CD4-positive, alpha-beta T cell (primary cell): ENCODE results near the gene CFDP1. TPM values are rescaled to one million over a fixed set of nuclear protein-coding genes. Genes with fewer than 3 reads are reported as not detected.
A peak's percentile ranks its signal among the peaks of the same experiment; 100 is the strongest.

Experiments
- ATAC-seq: fragments of 200-7000 bp; cut with Tn5 transposase; one replicate; pipeline ENCODE4 v1.10.0; 2022; ENCODE audit warnings: mild to moderate bottlenecking; ENCODE audit not compliant: poor library complexity
- CTCF ChIA-PET: fragments of 350-600 bp; sonication (Branson Sonifier 250); formaldehyde crosslinking; loops from one replicate; lab custom pipeline; 2021; ENCODE audit warnings: antibody characterized with exemption, inconsistent platforms; lab: Charles Lee
- POLR2A ChIA-PET: fragments of 350-600 bp; sonication (Branson Sonifier 250); formaldehyde crosslinking; loops from one replicate; lab custom pipeline; 2021; ENCODE audit warnings: antibody characterized with exemption, inconsistent platforms; lab: Charles Lee
- DNase-seq, 14 experiments: peaks; one replicate each; pipeline ENCODE4 v3.0.0-alpha.2; 2013 to 2020; ENCODE audit warnings: mixed read lengths in 2 of 14
- H3K27ac ChIP-seq, 2 donors: one replicate each; pipeline versions ENCODE4 v1.5.1 to v1.7.0; 2013; ENCODE audit warnings: low read length in 2 of 2, low read depth in 1 of 2, mild to moderate bottlenecking in 1 of 2
- H3K27me3 ChIP-seq, 2 experiments: 1 replicate in 1 of 2; 2 replicates in 1 of 2; pipeline versions ENCODE4 v1.6.1 to v1.7.0; 2013; ENCODE audit warnings: low read length in 2 of 2, control low read depth in 1 of 2, mild to moderate bottlenecking in 1 of 2, moderate library complexity in 1 of 2; ENCODE audit not compliant: insufficient read depth in 2 of 2, control insufficient read depth in 1 of 2
- H3K36me3 ChIP-seq: one replicate; pipeline ENCODE4 v1.6.1; 2013; ENCODE audit warnings: low read length, control low read depth; ENCODE audit not compliant: insufficient read depth
- H3K4me1 ChIP-seq: one replicate; pipeline ENCODE4 v1.6.1; 2013; ENCODE audit warnings: low read length, control low read depth; ENCODE audit not compliant: insufficient read depth
- H3K4me3 ChIP-seq: one replicate; pipeline ENCODE4 v1.5.1; 2013; ENCODE audit warnings: mild to moderate bottlenecking, low read length, moderate library complexity
- H3K9me3 ChIP-seq, 2 experiments: 1 replicate in 1 of 2; 2 replicates in 1 of 2; pipeline versions ENCODE4 v1.6.1 to v1.7.0; 2013; ENCODE audit warnings: low read length in 2 of 2, mild to moderate bottlenecking in 2 of 2, control low read depth in 1 of 2, moderate library complexity in 1 of 2; ENCODE audit not compliant: control insufficient read depth in 1 of 2, insufficient read depth in 1 of 2
- H3K27ac Mint-ChIP-seq: one replicate; pipeline ENCODE4 v1.8.0; 2020; ENCODE audit warnings: mixed read lengths
- H3K27me3 Mint-ChIP-seq: one replicate; pipeline ENCODE4 v1.8.0; 2021; ENCODE audit warnings: mixed read lengths
- H3K36me3 Mint-ChIP-seq: one replicate; pipeline ENCODE4 v1.8.0; 2021; ENCODE audit warnings: low read depth, mixed read lengths
- H3K4me1 Mint-ChIP-seq: one replicate; pipeline ENCODE4 v1.8.0; 2021; ENCODE audit warnings: low read depth, mixed read lengths
- H3K4me3 Mint-ChIP-seq: one replicate; pipeline ENCODE4 v1.8.0; 2020; ENCODE audit warnings: mild to moderate bottlenecking, mixed read lengths
- H3K9me3 Mint-ChIP-seq: one replicate; pipeline ENCODE4 v1.8.0; 2020; ENCODE audit warnings: mixed read lengths
- intact Hi-C, 2 experiments: fragments of 100-400 bp; cut with DNase I in 1 of 2; cut with micrococcal nuclease in 1 of 2; formaldehyde crosslinking; loops; one replicate each; pipeline versions ENCODE4 v1.15.1 to v1.9.0; 2023 to 2025; cut with DNase I, micrococcal nuclease
- total RNA-seq, 174 experiments: library from RNA in 2 of 174; stranded (reverse) in 2 of 174; gene quantifications; one replicate each; pipeline ENCODE4 v1.2.3 and lab custom pipeline; 2021 to 2026
- TF ChIP-seq, protein P1 (sequence below): fragments of 200-600 bp; IDR thresholded peaks from one replicate; pipeline ENCODE4 v1.8.0; 2022; ENCODE audit warnings: antibody characterized with exemption, mild to moderate bottlenecking

Gene CFDP1
- total RNA-seq, 2 experiments from 2014 or later = 23.0 to 25.5 TPM

DNA sequence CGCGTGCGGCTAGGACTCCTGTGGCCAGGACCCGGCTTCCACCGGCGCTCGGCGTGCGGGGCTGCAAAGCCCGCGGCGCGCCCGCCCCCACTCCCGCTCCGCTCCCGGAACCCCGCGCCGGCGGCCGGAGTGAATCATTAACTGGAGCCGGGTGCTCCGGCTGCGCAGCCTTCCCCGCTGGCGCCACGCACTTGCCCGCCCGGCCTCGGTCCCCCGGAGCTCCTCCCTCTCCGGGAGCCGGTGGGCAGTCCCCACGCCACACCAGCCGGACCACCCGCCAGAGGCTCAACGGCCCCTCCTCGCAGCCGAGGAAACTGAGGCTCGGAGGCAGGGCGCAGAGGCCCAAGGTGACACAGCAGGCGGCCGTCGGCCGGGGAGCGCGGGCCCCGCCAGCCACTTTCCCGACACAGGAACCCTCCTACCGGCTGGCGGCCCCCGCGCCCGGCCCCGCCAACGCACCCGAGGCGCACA is 182.5 kb downstream of the CFDP1 start:
- peaks cover 0 to 20% of the 10 kb centered on the region in 2 experiments for H3K9me3 ChIP-seq
- ATAC-seq (no peak), DNase-seq (no peak)
- peaks cover 13% of the 10 kb centered on the region for H3K4me1 ChIP-seq
- H3K27ac ChIP-seq = no peak overlapping the region
- no peaks in the 10 kb centered on the region for H3K36me3 Mint-ChIP-seq
- POLR2A ChIA-PET = no interaction called here
- H3K4me3 ChIP-seq = peak overlapping the region; percentile 10
- H3K27me3 Mint-ChIP-seq = peaks cover 40% of the 10 kb centered on the region
- H3K27ac Mint-ChIP-seq = no peak overlapping the region
- intact Hi-C loops = no loop called here
- CTCF ChIA-PET = no interaction called here
- H3K27me3 ChIP-seq = peaks cover 40 to 53% of the 10 kb centered on the region in 2 experiments
- no peaks in the 10 kb centered on the region for H3K36me3 ChIP-seq
- no peaks in the 10 kb centered on the region for H3K9me3 Mint-ChIP-seq
- peaks cover 5% of the 10 kb centered on the region for H3K4me1 Mint-ChIP-seq
- H3K4me3 Mint-ChIP-seq = peak overlapping the region; percentile 77
- TF ChIP-seq, protein P1, sequence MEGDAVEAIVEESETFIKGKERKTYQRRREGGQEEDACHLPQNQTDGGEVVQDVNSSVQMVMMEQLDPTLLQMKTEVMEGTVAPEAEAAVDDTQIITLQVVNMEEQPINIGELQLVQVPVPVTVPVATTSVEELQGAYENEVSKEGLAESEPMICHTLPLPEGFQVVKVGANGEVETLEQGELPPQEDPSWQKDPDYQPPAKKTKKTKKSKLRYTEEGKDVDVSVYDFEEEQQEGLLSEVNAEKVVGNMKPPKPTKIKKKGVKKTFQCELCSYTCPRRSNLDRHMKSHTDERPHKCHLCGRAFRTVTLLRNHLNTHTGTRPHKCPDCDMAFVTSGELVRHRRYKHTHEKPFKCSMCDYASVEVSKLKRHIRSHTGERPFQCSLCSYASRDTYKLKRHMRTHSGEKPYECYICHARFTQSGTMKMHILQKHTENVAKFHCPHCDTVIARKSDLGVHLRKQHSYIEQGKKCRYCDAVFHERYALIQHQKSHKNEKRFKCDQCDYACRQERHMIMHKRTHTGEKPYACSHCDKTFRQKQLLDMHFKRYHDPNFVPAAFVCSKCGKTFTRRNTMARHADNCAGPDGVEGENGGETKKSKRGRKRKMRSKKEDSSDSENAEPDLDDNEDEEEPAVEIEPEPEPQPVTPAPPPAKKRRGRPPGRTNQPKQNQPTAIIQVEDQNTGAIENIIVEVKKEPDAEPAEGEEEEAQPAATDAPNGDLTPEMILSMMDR = no peak

DNA sequence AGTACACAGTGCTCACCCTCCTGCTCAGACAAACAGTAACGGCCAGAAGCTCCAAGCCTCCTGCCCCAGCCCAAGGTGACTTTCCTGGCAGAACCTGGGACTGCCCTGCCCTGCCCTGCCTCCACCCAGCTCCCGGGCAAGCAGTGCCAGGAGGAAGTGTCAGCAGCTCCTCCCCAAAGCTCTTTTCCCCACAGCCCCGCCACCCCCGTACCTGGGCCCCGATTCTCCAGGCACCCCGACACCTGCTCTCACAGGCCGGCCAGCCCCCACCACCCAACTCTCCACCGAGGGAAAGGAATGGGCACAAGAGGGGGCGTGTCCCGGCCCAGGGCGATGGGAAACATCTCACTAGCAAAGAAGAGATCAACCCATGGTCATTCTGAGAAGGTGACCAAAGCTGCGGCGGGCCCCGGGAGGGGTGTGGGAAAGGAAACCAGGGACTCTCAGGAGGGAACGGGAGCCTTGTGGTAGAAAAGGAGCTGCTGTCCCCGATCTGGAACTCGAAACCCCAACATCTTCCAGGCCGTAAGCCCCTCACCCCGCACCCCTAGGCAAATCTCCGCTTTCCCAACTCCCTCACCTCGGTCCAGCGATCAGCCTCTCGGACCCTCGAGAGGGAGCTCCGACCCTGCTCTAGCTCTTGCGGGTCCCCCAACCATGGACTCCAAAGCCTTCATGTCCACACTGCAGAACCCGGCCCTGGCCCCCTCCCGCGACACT is 183.1 kb downstream of the CFDP1 start:
- H3K4me3 ChIP-seq = peak overlapping the region; percentile 10
- Mint-ChIP-seq H3K9me3 (no peaks in the 10 kb centered on the region), H3K27ac (no peak overlapping the region), H3K36me3 (no peaks in the 10 kb centered on the region), H3K27me3 (peaks cover 40% of the 10 kb centered on the region), H3K4me3 (peak overlapping the region; percentile 77), H3K4me1 (peaks cover 5% of the 10 kb centered on the region)
- peaks cover 13% of the 10 kb centered on the region for H3K4me1 ChIP-seq
- peaks cover 0 to 19% of the 10 kb centered on the region in 2 experiments for H3K9me3 ChIP-seq
- POLR2A ChIA-PET = no interaction called here
- CTCF ChIA-PET = no interaction called here
- TF ChIP-seq, protein P1 = no peak
- intact Hi-C loops = no loop called here
- ATAC-seq (no peak), DNase-seq (no peak)
- H3K36me3 ChIP-seq = no peaks in the 10 kb centered on the region
- peaks cover 39 to 53% of the 10 kb centered on the region in 2 experiments for H3K27me3 ChIP-seq
- H3K27ac ChIP-seq = no peak overlapping the region

DNA sequence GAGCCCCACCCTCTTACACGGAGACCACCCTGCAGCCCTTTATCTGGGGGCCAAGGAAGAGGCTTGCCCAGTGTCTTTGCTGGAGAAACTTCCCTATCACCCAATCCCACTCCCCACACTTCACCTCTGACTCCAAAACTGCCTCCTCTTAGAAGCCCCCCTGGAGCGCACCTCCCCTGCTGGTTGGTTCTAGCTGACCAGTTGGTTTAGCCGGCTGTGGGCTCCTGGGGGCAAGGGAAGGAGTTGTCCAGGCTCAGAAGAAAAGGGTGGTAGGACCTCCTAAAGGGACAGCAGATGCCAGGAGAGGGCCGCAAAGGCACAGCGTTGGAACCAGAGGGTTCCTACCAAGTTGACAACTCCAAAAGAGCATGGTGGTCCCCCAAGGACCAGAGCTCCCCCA is 183.9 kb downstream of the CFDP1 start:
- Mint-ChIP-seq H3K9me3 (no peaks in the 10 kb centered on the region), H3K36me3 (no peaks in the 10 kb centered on the region), H3K4me1 (peaks cover 5% of the 10 kb centered on the region), H3K27ac (no peak overlapping the region), H3K4me3 (no peak overlapping the region), H3K27me3 (peaks cover 32% of the 10 kb centered on the region)
- H3K36me3 ChIP-seq = no peaks in the 10 kb centered on the region
- DNase-seq (no peak), ATAC-seq (no peak)
- peaks cover 13% of the 10 kb centered on the region for H3K4me1 ChIP-seq
- CTCF ChIA-PET = no interaction called here
- H3K27ac ChIP-seq = no peak overlapping the region
- H3K9me3 ChIP-seq = peaks cover 0 to 19% of the 10 kb centered on the region in 2 experiments
- no peak overlapping the region for H3K4me3 ChIP-seq
- H3K27me3 ChIP-seq = peaks cover 36 to 45% of the 10 kb centered on the region in 2 experiments
- intact Hi-C loops = no loop called here
- POLR2A ChIA-PET = no interaction called here
- TF ChIP-seq, protein P1 = no peak
